RPMI7951 (cell line): ENCODE data around the gene NEK6. TPM values are rescaled to one million over a fixed set of nuclear protein-coding genes. Genes with fewer than 3 reads are reported as not detected.

Experiments used
- DNase-seq: peaks from one replicate; pipeline ENCODE4 v3.0.0-alpha.2; 2012; ENCODE audit warnings: low read depth
- total RNA-seq: library from RNA; depleted of rRNA; stranded (reverse); fragments of >200 nt; shearing (Covaris generic); gene quantifications from 2 replicates; pipeline ENCODE4 v1.2.3, GENCODE V29; 2014; rRNA removed

Gene NEK6
- 23.9 and 27.5 TPM in 2 replicates for total RNA-seq

DNA sequence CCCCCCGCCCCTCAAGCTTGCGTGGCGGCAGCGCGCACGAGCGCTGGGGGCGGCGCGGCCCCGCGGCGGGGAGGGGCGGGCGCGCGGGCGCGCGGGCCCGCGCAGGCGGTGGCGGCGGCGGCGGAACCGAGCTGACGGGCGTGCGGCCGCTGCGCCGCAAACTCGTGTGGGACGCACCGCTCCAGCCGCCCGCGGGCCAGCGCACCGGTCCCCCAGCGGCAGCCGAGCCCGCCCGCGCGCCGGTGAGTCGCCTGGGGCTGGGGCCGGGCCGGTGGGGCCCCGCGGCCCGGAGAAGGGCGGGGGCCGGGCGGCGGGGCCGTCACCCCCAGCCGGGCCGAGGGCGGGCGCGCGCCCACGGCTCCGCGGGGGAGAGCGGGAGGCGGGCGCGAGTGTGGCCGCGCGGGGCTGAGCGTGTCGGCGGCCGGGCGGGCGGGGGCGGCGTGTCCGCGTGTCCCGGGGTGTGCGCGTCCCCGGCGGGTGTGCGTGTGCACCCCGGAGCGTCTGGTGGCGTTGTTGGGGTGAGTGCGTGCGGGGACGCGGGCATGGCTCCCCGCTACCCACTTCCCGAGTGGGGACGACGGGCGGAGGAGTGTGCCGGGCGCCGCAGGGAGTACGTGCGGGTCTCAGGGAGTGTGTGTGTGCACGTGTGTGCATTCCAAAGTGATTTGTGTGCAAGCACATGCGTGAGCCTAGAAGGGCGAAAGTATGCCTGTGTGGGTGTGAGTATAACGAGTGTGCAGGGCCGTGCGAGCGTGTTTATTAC is at the start of gene NEK6:
TSS of gene NEK6 (plus strand) at position 106 of the 763 bp plus-strand sequence. CDS start 44,016 bp downstream, outside the sequence.
- peak; percentile 54 for DNase-seq

DNA sequence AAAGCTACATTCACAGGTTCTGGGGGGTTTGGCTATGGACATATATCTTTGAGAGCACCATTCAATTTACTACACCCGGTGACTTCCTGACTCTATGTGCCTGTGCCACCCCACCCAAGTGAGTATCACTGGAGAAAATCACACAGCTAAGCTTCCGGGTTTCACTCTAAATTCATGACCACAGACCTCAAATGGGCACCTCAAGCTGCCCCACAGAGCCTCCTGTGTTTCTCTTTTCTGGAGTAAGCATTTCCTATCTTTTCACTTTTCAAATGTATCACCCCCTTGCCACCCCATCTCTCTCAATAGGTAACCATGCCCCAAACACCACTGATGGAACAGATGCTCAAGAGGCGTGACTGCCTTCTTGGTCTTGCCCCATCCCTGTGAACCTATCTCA is 49.2 kb upstream of the NEK6 start:
- DNase-seq = no peak

GRCh38 chr9:124209279-124209678 is 48.5 kb upstream of the NEK6 start:
- no peak for DNase-seq

DNA sequence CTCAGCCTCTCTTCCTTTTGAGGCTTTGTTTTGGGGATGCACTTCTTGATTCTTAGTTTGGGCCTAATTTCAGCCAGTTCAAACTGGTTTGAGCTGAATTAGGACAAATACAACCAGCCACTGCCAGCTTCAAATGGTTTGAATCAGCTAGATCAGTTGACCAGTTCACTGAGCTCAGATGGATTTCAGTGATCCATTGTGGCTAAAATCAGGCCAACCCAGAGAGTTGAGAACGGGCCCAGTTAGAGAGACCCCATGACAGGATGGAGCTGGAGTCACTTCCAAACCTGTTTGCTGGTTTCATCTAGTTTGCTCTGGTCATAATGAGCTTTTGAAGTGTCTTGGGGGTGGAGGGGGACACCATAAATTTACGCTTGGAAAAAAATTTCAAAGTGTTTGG is 48.0 kb upstream of the NEK6 start:
- no peak for DNase-seq

DNA sequence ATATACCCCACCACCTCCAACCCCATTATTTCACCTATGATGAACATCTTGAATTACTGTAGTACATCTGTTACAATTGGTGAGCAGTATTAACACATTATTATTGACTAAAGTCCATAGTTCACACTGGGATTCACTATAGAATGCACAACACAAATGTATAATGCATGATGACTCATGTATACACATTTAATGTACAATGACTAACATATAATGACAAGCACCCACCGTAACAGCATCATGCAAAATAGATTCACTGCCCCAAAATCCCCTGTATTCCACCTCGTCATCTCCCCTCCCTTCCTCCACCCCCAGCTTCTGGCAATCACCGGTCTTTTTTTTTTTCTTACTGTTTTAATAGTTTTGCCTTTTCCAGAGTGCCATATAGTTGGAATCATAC is 47.1 kb upstream of the NEK6 start:
- no peak for DNase-seq

- DNase-seq = no peak
These were observed 45.2 kb upstream of the NEK6 start for GRCh38 chr9:124212381-124213050.

GRCh38 chr9:124213396-124213795 is 44.4 kb upstream of the NEK6 start:
- DNase-seq = no peak

DNA sequence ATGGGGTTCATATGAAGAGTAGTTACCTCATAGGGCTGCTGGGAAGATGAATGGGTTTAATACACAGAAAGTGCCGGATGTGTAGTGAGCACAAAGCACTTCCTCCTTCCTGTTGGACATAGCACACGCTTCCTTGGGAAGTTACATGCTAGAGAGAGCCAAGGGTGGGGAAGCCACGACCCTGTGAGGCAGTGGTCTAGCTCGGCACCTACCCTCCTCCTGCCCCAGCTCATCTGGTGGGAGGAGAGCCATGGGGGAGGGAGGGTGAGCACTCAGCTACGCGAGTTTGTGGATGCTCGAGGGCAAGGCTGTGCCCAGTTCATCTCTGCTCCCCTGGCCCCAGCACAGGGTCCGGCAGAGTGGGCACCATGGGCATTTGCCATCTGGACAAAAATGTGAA is 43.6 kb upstream of the NEK6 start:
- no peak for DNase-seq

DNA sequence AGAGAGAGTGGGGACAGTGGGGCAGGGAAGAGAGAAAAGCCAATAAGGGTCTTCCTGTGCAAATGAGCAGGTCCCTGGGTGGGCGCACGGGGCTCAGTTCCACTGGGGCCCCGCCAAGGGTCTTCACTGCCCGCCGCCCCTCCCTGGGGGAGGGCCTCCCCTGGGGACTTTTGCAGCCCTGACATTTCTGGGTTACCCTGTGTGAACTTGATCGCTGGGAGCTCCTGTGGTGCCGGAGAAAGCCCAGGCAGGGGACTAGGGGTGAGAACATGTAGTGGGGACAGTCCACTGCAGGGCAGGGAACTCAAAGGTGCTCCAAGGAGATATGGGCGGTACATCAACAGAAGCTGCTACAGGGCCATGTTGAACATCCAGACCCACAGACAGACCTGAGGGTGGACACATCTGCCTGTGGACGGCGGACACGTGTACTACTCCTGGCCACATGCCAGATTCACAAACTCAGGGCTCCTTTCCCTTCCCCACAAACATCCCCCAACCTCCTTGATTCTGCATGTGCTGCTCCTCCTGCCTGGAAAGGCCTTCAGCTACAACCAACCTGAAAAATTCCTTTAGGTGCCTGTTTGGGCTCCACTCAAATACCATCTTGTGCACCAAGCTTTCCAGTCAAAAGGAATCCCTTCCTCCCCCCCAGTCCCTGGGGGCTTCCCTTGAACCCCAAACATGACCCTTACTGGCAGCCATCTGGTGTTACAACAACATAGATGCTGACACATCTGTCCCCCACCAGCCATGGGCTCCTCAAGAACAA is 43.0 kb upstream of the NEK6 start:
- no peak for DNase-seq

- no peak for DNase-seq
These were observed 42.3 kb upstream of the NEK6 start for GRCh38 chr9:124215368-124215910.

DNA sequence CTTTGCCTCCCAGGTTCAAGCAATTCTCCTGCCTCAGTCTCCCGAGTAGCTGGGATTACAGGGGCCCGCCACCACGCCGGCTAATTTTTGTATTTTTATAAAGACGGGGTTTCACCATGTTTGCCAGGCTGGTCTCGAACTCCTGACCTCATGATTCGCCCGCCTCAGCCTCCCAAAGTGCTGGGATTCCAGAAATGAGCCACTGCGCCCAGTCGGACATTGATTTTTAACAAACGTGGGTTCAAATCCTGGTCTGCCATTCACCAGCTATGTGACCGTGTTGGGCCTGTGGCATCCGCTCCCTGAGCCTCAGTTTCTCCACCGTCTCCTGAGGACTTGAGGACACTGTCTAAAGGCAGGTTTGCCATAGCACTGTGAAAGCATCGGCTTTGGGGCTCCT is 41.8 kb upstream of the NEK6 start:
- DNase-seq = no peak

DNA sequence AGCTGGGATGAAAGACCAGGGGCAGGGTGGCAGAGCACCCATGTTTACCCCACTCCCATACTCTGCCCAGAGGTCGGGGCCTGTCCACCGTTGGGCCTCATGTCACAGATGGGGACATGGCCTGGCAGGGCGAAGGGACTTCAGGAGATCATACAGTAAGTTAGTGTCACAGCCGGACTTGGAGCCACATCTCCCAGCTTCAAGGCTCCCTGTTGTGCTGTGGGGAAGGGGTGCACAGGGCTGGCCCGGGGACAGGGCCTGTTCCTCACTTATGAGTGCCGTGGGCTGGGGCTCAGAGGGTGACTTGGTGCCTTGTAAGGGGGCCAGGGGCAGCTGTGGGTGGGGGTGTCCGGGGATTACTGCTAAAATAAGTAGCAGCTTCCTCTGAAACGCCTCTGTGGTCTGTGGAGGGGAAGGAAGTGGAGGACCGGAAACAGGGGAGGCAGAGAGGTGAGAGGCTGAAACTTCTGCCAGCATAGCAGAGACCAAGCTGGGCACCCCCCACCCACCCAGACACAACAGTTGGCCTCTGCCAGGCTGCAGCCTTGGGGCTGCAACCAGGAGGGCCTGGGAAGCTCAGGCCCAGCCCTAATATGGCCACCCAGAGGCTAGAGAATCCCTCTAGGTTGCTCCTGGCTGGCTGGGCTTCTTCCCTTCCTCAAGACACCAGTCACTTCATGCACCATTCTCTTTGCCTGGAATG is 41.1 kb upstream of the NEK6 start:
- DNase-seq = no peak

- no peak for DNase-seq
These were observed 39.8 kb upstream of the NEK6 start for GRCh38 chr9:124217836-124218437.

- DNase-seq = peak; percentile 68
These were observed 39.2 kb upstream of the NEK6 start for GRCh38 chr9:124218438-124218982.

GRCh38 chr9:124218987-124219461 is 38.7 kb upstream of the NEK6 start:
- no peak for DNase-seq

DNA sequence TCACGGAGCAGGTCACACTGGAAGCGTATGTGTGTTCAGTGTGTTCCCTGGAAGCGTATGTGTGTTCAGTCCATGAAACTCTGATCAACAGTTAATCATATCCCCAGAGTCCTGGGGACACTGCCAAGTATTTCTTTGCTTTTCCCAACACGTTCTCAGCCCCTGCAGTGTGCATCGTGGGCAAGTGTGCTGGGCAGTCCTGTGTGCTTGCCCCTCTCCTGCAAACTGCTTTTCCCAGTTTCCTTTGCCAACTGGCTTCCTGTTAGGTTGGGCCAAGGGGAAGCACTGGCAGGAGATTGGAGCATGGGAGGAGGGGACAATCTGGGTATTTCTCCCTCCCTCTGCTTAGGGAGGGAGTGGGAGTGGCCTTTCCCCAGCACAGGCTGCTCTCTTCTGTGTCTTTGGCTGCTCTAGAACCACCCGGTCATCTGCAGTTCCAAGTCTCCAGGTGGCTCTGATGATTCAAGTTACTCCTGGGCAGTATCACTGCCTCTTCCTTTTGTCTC is 36.8 kb upstream of the NEK6 start:
- peak; percentile 30 for DNase-seq

DNA sequence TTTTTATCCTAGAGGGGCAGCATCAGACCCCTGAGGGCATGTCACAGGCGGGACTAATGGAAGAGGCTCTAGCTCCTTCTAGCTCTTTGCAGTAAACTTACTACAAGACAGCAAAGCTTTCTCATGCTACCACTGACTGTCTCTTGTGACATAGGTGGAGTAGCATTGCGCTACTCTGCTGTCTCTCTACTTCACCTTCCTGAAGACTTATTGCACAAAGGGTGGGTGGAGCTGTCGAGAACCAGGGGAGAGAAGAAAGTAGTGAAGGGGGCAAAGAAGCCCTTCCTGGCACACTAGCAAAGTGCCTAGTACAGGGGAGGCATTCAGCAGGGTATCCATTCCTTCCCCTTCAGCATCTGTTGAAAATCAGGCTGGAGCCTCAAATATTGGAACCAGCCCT is 36.1 kb upstream of the NEK6 start:
- DNase-seq = no peak

GRCh38 chr9:124222109-124222508 is 35.6 kb upstream of the NEK6 start:
- no peak for DNase-seq

GRCh38 chr9:124222918-124223720 is 34.6 kb upstream of the NEK6 start:
- DNase-seq = no peak

DNA sequence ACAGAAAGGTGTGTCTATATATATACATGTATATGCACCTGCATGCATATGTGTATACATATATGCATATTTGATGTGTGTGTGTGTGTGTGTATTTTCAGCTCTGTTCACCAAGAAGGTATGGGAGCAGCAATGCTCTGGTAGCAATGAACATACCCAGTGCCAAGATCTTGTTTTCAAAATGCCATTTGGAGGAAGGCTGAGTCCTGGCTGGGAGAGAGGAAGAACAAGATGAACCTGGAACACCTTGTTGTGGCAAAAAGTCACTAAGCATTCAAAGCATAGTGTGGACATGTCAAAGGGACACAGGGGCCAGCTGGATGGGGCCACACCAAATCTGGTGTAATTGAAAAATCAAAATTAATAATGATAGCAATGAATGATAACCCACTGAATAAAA is 31.8 kb upstream of the NEK6 start:
- DNase-seq = no peak
